Activated CD8-positive, alpha-beta memory T cell treated with anti-CD3 and anti-CD28 coated beads for 48 hours (primary cell): ENCODE data around the gene INSM1.
A peak's percentile ranks its signal among the peaks of the same experiment; 100 is the strongest.
"Not testable (repeated sequence)": the region's sequence is repeated elsewhere in the genome, so short reads cannot be mapped to it uniquely, and the experiment has no call there.

Experiments used
- DNase-seq, 3 experiments: peaks; one replicate each; pipeline ENCODE4 v3.0.0-alpha.2; 2020; ENCODE audit warnings: low read depth in 2 of 3, low spot score in 2 of 3

Gene INSM1

DNA sequence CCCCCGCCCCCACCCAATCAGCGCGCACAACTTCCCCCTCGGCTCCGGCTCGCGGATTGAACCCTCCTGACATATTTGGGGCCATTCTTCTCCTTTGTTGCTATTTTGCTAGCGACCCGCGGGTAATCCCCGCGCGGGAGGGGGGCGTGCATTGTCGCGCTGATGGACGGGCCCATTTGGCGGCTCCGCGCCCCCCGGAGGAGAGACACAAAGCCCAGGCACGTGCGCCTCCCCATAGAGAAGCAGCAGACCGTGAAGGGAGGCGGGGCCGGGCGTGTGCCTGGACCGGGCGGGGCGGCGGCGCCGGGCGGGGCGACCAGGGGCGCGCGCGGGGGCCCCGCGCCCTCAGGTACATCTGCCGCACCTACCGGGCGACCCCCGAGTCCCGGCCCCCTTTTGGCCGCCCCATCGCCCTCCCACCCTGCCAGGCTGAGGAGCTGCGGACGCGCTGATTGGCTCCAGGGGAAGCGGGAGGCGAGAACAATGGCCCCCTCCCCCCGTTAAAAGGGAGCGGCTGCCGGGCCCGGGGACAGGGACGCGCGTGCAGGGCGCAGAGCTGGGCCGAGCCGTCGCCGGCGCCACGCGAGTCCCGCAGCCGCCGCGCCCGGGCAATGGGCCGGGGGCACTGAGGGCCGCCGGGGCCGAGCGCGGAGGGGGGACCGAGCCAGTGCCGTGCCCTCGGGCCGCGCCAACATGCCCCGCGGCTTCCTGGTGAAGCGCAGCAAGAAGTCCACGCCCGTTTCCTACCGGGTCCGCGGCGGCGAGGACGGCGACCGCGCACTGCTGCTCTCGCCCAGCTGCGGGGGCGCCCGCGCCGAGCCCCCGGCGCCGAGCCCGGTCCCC is at the start of gene INSM1:
Gene INSM1 (plus strand): TSS at position 530 of the 843 bp plus-strand sequence. CDS start 164 bp downstream, at position 694.
- DNase-seq = peak in 1 of 3 experiments; percentile 6

DNA sequence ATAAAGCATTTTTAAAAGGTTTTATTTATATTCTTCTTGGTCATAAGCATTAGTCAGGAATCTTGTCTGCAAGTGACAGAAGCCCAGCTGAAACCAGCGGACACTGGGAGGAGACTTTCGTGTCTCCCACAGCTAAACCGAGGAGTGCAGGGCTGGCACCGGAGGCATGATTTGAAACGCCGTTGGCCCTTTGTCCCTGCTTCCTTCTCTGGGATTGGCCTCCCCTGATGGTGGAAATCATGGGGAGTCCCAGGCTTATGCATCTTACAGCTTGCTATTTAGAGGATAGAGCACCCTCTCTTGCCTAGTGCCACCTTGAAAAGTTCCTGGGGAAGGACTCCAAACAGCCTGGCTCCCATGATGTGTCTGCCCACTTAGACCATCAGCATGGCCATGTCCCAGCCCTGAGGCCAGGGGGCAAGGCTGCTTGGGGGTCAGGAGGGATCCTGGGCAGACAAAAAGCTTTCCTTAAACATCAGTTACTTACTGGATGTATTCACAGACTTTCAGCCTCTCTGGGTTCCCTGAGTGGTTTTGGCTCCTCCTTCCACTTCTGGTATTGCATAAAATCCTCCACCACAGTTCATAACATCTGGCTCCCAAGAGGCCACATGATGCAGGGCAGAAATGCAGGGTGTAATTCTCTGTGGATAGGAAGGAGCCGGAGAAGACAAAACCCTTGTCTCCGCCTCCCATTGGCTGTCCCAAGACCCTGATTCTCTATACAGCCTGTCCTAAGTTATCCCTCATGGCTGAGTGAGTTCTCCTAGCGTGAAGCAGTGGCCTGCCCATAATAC is 49.3 kb upstream of the INSM1 start:
- no peak for DNase-seq

DNA sequence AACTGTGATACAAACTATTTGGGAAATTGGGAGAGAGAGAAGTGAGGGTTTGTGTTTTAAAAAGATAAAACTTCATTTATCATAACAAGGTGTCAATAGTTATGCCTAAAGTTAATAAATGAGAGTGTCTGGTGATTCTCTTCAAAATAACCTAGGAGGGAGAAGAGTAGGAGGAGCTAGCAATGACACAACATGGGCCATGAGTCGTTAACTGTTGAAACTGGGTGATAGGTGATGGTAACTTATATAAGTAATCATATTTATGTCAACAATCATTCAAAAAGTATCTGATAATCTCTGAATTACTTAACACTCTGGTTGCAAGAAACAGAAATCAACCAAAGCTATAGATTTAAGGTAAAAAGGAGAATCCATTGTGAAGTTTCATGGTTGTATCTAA is 46.8 kb upstream of the INSM1 start:
- no peak for DNase-seq

- no peak for DNase-seq
These were observed 46.0 kb upstream of the INSM1 start for GRCh38 chr20:20321917-20322316.

DNA sequence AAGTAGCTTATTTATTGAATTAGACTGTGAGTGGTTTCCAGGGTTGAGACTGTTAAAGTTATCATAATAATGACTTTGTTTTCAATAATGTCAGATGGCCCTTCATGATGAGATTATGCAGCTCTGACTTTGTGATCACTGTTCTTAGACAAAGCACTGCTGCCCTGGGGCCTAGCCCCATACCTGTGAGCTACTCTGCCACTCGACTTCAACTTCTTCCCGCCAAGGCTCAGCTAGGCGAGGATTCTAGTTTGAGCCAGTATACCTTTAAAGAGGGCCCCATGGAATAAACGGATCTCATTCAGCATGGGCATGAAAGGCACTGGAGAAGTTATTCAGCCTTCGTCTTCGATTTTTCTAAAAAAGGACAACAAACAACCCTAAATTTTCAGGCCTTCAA is 45.0 kb upstream of the INSM1 start:
- no peak for DNase-seq

DNA sequence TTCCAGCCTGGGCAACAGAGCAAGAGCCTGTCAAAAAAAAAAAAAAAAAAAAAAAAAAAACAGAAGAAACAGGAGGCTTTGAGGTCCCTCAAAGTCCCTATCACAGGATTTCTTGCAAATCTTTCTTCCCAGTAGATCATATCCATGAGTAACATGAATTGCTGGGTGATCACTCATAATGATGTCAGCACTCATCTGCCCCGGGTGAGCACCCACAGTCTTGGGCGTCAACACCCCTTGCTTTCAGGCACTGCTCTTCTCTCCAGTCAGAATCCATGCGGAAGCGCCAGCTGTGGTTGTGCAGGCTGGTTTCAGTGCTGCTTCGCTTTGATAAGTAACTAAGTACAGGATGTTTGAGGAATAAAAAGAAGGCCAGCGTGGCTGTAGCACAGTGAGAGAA is 40.2 kb upstream of the INSM1 start:
- no peak for DNase-seq

DNA sequence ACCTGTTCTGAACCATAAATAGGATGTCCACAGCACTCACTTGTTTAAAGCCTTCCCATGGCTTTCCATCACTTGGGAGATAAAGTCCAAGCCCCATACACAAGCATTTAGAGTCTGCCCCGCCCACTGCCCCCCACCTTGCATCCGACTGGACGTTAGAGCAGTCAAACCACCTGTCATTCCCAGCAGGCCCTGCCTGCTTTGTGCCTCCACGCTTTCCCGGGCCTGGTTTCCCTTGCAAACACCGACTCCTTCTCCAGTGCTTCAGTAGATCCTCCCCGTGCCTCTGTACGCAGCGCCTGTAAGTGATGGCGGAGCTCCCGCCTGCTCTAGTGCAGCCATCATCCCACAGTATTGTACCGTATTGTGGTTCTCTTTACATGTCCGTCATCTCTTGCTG is 38.3 kb upstream of the INSM1 start:
- DNase-seq = no peak

GRCh38 chr20:20331156-20331555 is 36.7 kb upstream of the INSM1 start:
- no peak for DNase-seq

- DNase-seq = no peak
These were observed 36.1 kb upstream of the INSM1 start for GRCh38 chr20:20331817-20332216.

GRCh38 chr20:20333866-20334265 is 34.0 kb upstream of the INSM1 start:
- DNase-seq = no peak

- no peak for DNase-seq
These were observed 33.4 kb upstream of the INSM1 start for GRCh38 chr20:20334489-20334888.

DNA sequence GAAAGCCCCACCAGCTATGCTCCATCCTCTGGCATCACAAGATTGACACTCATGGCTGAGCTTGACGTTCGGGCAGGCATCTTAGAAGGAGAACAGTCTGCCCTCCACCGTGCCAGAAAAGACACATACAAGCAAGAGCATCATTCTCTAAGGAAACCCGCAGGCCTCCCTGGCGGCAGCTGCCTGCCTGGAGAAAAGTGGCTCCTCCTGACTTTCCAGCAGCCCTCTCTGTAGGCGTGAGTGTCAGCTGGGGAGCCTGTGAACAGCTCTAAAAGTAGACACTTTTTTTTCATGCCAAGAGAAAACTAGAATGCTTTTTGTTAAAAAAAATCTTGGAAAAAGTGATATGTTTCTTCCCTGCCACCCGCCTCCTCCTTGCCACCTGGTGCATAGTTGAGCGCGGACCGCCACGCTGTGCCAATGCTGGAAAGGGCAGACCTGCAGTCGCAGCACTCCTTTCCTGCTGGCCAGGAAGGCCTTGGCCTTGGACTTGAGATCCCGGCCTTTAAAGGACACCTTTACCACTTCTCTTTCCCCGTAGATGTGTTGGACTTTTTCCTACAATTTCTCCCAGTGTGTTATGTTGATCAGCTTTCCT is 29.7 kb upstream of the INSM1 start:
- DNase-seq = no peak

DNA sequence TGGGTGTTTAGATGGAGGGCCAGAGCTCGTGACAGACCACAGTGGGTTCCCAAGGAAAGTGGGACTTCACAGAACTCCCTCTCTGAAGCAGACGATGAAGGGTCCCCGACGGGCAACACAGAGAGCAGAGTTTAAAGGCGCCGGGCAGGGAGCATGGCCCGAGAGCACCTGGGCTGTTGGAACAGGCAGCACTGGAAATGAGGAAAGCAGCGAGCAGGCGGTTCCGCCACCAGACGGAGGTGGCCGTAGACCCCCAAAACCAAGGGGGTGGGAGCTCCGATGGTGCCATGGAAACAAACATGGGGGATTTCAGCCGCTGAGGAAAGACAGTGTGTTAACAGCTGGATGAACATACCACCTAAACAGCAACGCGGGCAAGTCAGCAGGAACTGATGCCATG is 27.5 kb upstream of the INSM1 start:
- DNase-seq = no peak

DNA sequence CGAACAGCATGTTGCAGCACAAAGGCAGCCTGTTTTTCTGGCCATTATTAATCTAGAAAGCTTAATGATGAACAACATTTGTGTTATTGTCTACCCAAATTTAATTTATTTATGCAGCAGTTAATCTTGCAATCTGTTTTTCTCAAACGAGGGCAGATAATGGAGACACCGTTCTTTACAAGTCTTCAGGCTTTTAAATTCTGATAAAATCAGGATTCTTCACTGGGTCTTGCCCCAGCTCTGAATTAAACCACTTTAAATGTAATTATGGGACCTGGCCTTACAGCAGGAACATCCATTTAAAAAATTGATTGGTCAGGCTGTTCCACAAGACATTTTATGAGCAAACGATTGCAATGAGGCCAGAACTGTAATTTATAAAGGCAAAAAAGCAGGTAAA is 26.5 kb upstream of the INSM1 start:
- no peak for DNase-seq

GRCh38 chr20:20342066-20342465 is 25.8 kb upstream of the INSM1 start:
- DNase-seq = no peak

DNA sequence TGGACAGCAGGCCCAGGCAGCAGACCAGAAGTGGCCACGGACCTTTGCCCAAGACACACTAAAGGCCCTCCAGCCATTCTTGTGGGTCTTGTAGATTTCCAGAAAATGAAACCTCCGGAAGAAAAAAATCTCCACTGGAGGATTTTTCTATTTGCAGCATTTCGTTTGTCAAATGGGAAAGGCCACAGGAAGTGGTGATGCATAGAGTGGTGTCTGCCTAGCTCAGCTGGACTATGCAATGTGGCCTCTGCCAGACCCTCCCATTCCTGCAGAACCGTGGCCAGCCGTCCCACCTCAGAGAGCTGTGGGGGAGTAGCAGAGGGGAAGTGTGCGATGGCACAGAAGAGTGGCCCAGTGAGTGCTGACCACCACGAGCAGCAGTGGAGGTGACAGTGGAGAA is 24.0 kb upstream of the INSM1 start:
- no peak for DNase-seq

DNA sequence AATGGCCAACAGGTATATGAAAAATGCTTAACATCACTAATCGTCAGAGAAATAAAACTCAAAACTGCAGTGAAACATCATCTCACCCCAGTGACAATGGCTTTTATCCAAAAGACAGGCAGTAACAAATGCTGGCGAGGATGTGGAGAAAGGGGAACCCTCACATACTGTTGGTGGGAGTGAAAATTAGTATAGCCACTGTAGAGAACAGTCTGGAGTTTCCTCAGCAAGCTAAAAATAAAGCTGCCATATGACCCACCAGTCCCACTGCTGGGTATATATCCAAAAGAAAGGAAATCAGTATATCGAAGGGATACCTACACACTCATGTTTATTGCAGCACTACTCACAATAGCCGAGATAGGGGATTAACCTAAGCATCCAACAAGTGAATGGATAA is 23.4 kb upstream of the INSM1 start:
- no peak for DNase-seq

DNA sequence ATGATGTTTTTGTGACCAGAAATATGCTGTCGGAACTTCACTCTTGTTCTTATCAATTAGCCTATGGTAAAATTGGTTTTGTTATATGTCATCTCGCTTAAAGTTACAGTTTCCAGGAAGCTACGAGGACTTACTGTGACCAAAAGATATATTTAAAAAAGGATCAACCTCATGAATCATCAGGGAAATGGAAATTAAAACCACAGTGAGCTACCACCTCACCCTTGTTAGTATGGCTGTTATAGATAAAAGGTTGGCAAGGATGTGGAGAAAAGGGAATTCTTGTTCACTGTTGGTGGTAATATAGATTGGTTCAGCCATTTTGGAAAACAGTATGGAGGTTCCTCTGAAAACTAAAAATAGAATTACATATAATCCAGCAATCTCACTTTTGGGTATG is 14.3 kb upstream of the INSM1 start:
- DNase-seq = no peak

- not testable (repeated sequence) for DNase-seq
These were observed 12.4 kb upstream of the INSM1 start for GRCh38 chr20:20355503-20355902.

DNA sequence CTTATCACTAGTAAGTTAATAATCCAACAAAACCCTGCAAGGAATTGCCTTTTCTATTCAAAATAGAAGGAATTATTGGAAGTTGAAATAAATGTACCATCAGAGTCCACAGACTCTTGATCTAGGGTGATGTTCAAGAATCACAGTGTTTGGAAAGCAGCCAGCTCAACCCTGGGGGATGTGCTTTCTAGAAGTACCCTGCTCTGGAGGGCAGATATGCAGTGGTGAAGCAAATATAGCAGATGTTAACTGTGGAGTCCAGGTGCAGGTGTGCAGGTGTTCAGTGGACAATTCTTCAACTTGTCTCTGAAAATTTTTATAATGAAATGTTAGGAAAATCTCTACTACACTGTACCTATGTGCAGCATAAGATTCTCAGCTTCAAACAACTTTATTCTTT is 9.1 kb upstream of the INSM1 start:
- no peak for DNase-seq

GRCh38 chr20:20359628-20360027 is 8.3 kb upstream of the INSM1 start:
- no peak for DNase-seq

DNA sequence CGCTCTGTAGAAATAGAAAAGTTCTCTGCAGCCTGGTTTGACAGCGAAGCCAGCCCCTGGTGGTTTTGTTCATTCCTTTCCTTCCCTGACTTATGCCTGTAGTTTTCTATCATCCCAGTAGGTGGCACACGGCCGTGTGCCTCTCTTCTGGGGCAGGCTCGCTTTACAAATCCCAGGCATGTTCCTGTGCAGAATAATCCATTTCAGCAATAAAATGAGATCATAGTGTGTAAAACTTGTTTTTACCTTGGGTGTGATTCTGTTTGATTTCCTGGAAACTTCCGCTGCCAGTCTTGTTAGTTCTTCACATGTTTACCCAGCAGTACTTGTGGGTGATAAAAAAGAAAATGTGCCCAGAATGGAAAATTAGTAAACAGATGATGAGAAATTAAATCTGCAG is 7.4 kb upstream of the INSM1 start:
- no peak for DNase-seq
